ENCODE measurements around the gene TBX1. TPM values are rescaled to one million over a fixed set of nuclear protein-coding genes. Genes with fewer than 3 reads are reported as not detected.
"Not testable (repeated sequence)": the region's sequence is repeated elsewhere in the genome, so short reads cannot be mapped to it uniquely, and the experiment has no call there.

The TBX1 gene
- total RNA-seq, 1 experiment from 2014 or later = 2.6 TPM

GRCh38 chr22:19776433-19777031 lies 16.0 kb downstream of the TBX1 start:
- DNase-seq (ENCODE audit: extremely low read depth, low read depth) = no peak

- DNase-seq (ENCODE audit: extremely low read depth, low read depth) = not testable (repeated sequence)
Measured at GRCh38 chr22:19777192-19777591, 16.6 kb downstream of the TBX1 start.

GRCh38 chr22:19779011-19779421 lies 18.4 kb downstream of the TBX1 start:
- no peak for DNase-seq (ENCODE audit: extremely low read depth, low read depth)

- no peak for DNase-seq (ENCODE audit: extremely low read depth, low read depth)
Measured at GRCh38 chr22:19779685-19780268, 19.2 kb downstream of the TBX1 start.

- no peak for DNase-seq (ENCODE audit: extremely low read depth, low read depth)
Measured at GRCh38 chr22:19782533-19782932, 22.0 kb downstream of the TBX1 start.

GRCh38 chr22:19783586-19784383 lies 23.2 kb downstream of the TBX1 start:
- DNase-seq (ENCODE audit: extremely low read depth, low read depth) = no peak

- DNase-seq (ENCODE audit: extremely low read depth, low read depth) = no peak
Measured at GRCh38 chr22:19784384-19785175, 24.0 kb downstream of the TBX1 start.

GRCh38 chr22:19785461-19786263 lies 25.1 kb downstream of the TBX1 start:
- no peak for DNase-seq (ENCODE audit: extremely low read depth, low read depth)

- DNase-seq (ENCODE audit: extremely low read depth, low read depth) = no peak
Measured at GRCh38 chr22:19786264-19786585, 25.6 kb downstream of the TBX1 start.

- DNase-seq (ENCODE audit: extremely low read depth, low read depth) = no peak
Measured at GRCh38 chr22:19786959-19787848, 26.6 kb downstream of the TBX1 start.

- DNase-seq (ENCODE audit: extremely low read depth, low read depth) = no peak
Measured at GRCh38 chr22:19787849-19788141, 27.2 kb downstream of the TBX1 start.

GRCh38 chr22:19788661-19789225 lies 28.2 kb downstream of the TBX1 start:
- DNase-seq (ENCODE audit: extremely low read depth, low read depth) = no peak

GRCh38 chr22:19789406-19789805 lies 28.8 kb downstream of the TBX1 start:
- no peak for DNase-seq (ENCODE audit: extremely low read depth, low read depth)

GRCh38 chr22:19789828-19790227 lies 29.2 kb downstream of the TBX1 start:
- DNase-seq (ENCODE audit: extremely low read depth, low read depth) = no peak

GRCh38 chr22:19791243-19791642 lies 30.7 kb downstream of the TBX1 start:
- DNase-seq (ENCODE audit: extremely low read depth, low read depth) = no peak

- DNase-seq (ENCODE audit: extremely low read depth, low read depth) = no peak
Measured at GRCh38 chr22:19791894-19792293, 31.3 kb downstream of the TBX1 start.

- not testable (repeated sequence) for DNase-seq (ENCODE audit: extremely low read depth, low read depth)
Measured at GRCh38 chr22:19792383-19792896, 31.9 kb downstream of the TBX1 start.

- DNase-seq (ENCODE audit: extremely low read depth, low read depth) = no peak
Measured at GRCh38 chr22:19793161-19793560, 32.6 kb downstream of the TBX1 start.

- DNase-seq (ENCODE audit: extremely low read depth, low read depth) = no peak
Measured at GRCh38 chr22:19793661-19794310, 33.2 kb downstream of the TBX1 start.

All from NCI-H460 (cell line).